ENCODE results near the gene OGFR.
A peak's percentile ranks its signal among the peaks of the same experiment; 100 is the strongest.

Gene OGFR

GRCh38 chr20:62823688-62824475 lies 19.2 kb downstream of the OGFR start (continued):
- TF ChIP-seq ZBTB44 (tag by site-specific recombination; IDR thresholded peaks at IDR 0.05) (no peak), ZBTB21 (tag by site-specific recombination; IDR thresholded peaks at IDR 0.05) (no peak), ZBTB20 (tag by site-specific recombination; IDR thresholded peaks at IDR 0.05) (no peak), ZNF692 (tag by site-specific recombination; IDR thresholded peaks at IDR 0.05) (no peak), ZNF211 (tag by site-specific recombination; IDR thresholded peaks at IDR 0.05; ENCODE audit: low read depth) (no peak), GLIS1 (tag by site-specific recombination; IDR thresholded peaks at IDR 0.05) (peak; percentile 97), ZBTB26 (tag by site-specific recombination; optimal IDR thresholded peaks at IDR 0.05) (no peak), ZNF121 (tag by site-specific recombination; IDR thresholded peaks at IDR 0.05) (0 out of 2 replicates have a peak, but pooled peaks have one; percentile 8), ZIC2 (tag by site-specific recombination; IDR thresholded peaks at IDR 0.05) (peak; percentile 72)

- Histone ChIP-seq H3K36me3 (ENCODE audit: control insufficient read depth in 2 of 2, insufficient read depth in 1 of 2, low read length in 2 of 2) (no peaks in the 10 kb centered on the region), H3K9me3 (ENCODE audit: control insufficient read depth, insufficient read depth, low read depth, low read length) (no peaks in the 10 kb centered on the region), H3K4me3 (ENCODE audit: low read depth, low read length) (no peak overlapping the region; the same call in 1 of the 2 replicates), H3K27ac (ENCODE audit: extremely low read depth, low read depth, low read length) (no peak overlapping the region), H3K4me1 (ENCODE audit: control insufficient read depth, insufficient read depth, low read length) (no peaks in the 10 kb centered on the region; the same call in 1 of the 2 replicates)
- ChIA-PET POLR2A (interaction anchor here (0.6 to 1.3 kb wide), 5 partner anchors 10 to 1027 kb away, joined by 3 to 6 read pairs (median 4); no protein-coding TSS in a partner anchor), CTCF (interaction anchor here (0.6 to 1.3 kb wide), 5 partner anchors 9 to 184 kb away, joined by 3 to 4 read pairs (median 3); no protein-coding TSS in a partner anchor)
- no peak for TF ChIP-seq ZNF660 (tag by site-specific recombination; IDR thresholded peaks at IDR 0.05)
- peak; percentile 1 for TF ChIP-seq GLIS1 (tag by site-specific recombination; IDR thresholded peaks at IDR 0.05)
- TF ChIP-seq ZNF146 (tag by site-specific recombination; IDR thresholded peaks at IDR 0.05), result no peak
- no peak for TF ChIP-seq RBAK (tag by site-specific recombination; IDR thresholded peaks at IDR 0.05)
- no peak for TF ChIP-seq ATF2 (tag by site-specific recombination; IDR thresholded peaks at IDR 0.05; ENCODE audit: low read depth)
- no peak for TF ChIP-seq ZSCAN4 (tag by site-specific recombination; IDR thresholded peaks at IDR 0.05)
- TF ChIP-seq GLIS2 (tag by site-specific recombination; IDR thresholded peaks at IDR 0.05), result peak; percentile 24; the same call in 1 of the 2 replicates
- 0 out of 2 replicates have a peak, but pooled peaks have one; percentile 34 for TF ChIP-seq ZBTB11 (tag by site-specific recombination; conservative IDR thresholded peaks at IDR 0.05; ENCODE audit: low read depth)
- no peak for TF ChIP-seq REST (tag by site-specific recombination; IDR thresholded peaks at IDR 0.05)
- no peak for TF ChIP-seq ZEB2 (tag by site-specific recombination; IDR thresholded peaks at IDR 0.05)
- no peak for TF ChIP-seq ZNF48 (tag by site-specific recombination; IDR thresholded peaks at IDR 0.05)
These were observed 20.1 kb downstream of the OGFR start for GRCh38 chr20:62824476-62825332.
